Measurements from ENCODE around the gene MANBA. TPM values are rescaled to one million over a fixed set of nuclear protein-coding genes. Genes with fewer than 3 reads are reported as not detected.

The MANBA gene
- 11.4 and 12.0 TPM in 2 replicates for total RNA-seq

GRCh38 chr4:102760645-102761295, at the start of gene MANBA:
Gene MANBA (minus strand): TSS chr4:102760968. CDS start chr4:102760894, 74 bp downstream.

Small RNAs within 50 kb of the gene (small RNA-seq; reads per million reads assigned to genes)
- not detected for gene AC018797.1

Other genes with a start within 250 kb of the MANBA start
- 519 and 590 TPM in 2 replicates for gene UBE2D3, start 66.6 kb upstream of the MANBA start, total RNA-seq
- gene CISD2, start 108.0 kb upstream of the MANBA start, total RNA-seq: 30.2 and 35.3 TPM in 2 replicates